ENCODE measurements around the gene UBAP2. TPM values are rescaled to one million over a fixed set of nuclear protein-coding genes. Genes with fewer than 3 reads are reported as not detected.

The UBAP2 gene
- total RNA-seq, 1 donor from 2014 or later, result 33.4 TPM

GRCh38 chr9:33880211-33881089 is 168.2 kb downstream of the UBAP2 start:
- POLR2A ChIA-PET, result no interaction called here
- Mint-ChIP-seq H3K27me3 (no peaks in the 10 kb centered on the region), H3K9me3 (no peaks in the 10 kb centered on the region), H3K27ac (no peak overlapping the region), H3K4me1 (peaks cover 49% of the 10 kb centered on the region), H3K4me3 (no peak overlapping the region), H3K36me3 (ENCODE audit: low read depth) (peaks cover 3% of the 10 kb centered on the region)
- intact Hi-C loops (cut with micrococcal nuclease), result loop anchor here (2.0 kb wide), 1 partner anchor 16 kb away; no protein-coding TSS in a partner anchor
- CTCF ChIA-PET, result no interaction called here
- TF ChIP-seq CTCF (IDR thresholded peaks at IDR 0.05), result no peak
- DNase-seq (no peak), ATAC-seq (ENCODE audit: low read depth) (no peak)

GRCh38 chr9:33878691-33879366 is 169.9 kb downstream of the UBAP2 start:
- H3K9me3 Mint-ChIP-seq, result no peaks in the 10 kb centered on the region
- ChIA-PET POLR2A (interaction anchor here (0.8 kb wide), 1 partner anchor 88 kb away, joined by 4 read pairs; no protein-coding TSS in a partner anchor), CTCF (interaction anchor here (0.8 kb wide), 1 partner anchor 8 kb away, joined by 3 read pairs; no protein-coding TSS in a partner anchor)
- TF ChIP-seq CTCF (IDR thresholded peaks at IDR 0.05), result no peak
- peaks cover 3% of the 10 kb centered on the region for H3K36me3 Mint-ChIP-seq (ENCODE audit: low read depth)
- H3K4me1 Mint-ChIP-seq, result peaks cover 41% of the 10 kb centered on the region
- no peak for DNase-seq
- H3K27ac Mint-ChIP-seq, result peak overlapping the region; percentile 21
- no peak for ATAC-seq (ENCODE audit: low read depth)
- no peak overlapping the region for H3K4me3 Mint-ChIP-seq
- intact Hi-C loops (cut with micrococcal nuclease), result no loop called here
- H3K27me3 Mint-ChIP-seq, result no peaks in the 10 kb centered on the region

GRCh38 chr9:33877727-33878489 is 170.8 kb downstream of the UBAP2 start:
- no peaks in the 10 kb centered on the region for H3K27me3 Mint-ChIP-seq
- CTCF ChIA-PET, result no interaction called here

More at GRCh38 chr9:33877727-33878489, 170.8 kb downstream of the UBAP2 start:
- ATAC-seq (ENCODE audit: low read depth) (no peak), DNase-seq (no peak)
- Mint-ChIP-seq H3K9me3 (no peaks in the 10 kb centered on the region), H3K36me3 (ENCODE audit: low read depth) (peaks cover 1% of the 10 kb centered on the region), H3K27ac (no peak overlapping the region), H3K4me3 (no peak overlapping the region), H3K4me1 (peaks cover 37% of the 10 kb centered on the region)
- TF ChIP-seq CTCF (IDR thresholded peaks at IDR 0.05), result no peak
- POLR2A ChIA-PET, result interaction anchor here (0.7 to 0.9 kb wide), 2 partner anchors 20 to 62 kb away, joined by 3 to 6 read pairs; no protein-coding TSS in a partner anchor
- intact Hi-C loops (cut with micrococcal nuclease), result no loop called here

Other genes starting within 250 kb of the UBAP2 start
- gene UBE2R2, start 231.7 kb downstream of the UBAP2 start, total RNA-seq, result 28.5 and 28.9 TPM in 2 replicates
- gene DCAF12, start 77.8 kb upstream of the UBAP2 start, total RNA-seq, result 3.8 and 5.9 TPM in 2 replicates
- 28.3 and 30.6 TPM in 2 replicates for gene UBAP1, start 130.2 kb upstream of the UBAP2 start, total RNA-seq

All from activated B cell treated with CpG ODN at 0.5 μM for 24 hours (primary cell).